HepG2 (cell line): Measurements from ENCODE around the gene EMID1. TPM values are rescaled to one million over a fixed set of nuclear protein-coding genes. Genes with fewer than 3 reads are reported as not detected.

Source experiments
- ARNT ChIP-seq: fragments of 450-650 bp; IDR thresholded peaks from 2 replicates; pipeline ENCODE4 v1.6.1; 2017
- JUND ChIP-seq: sonication (generic); formaldehyde crosslinking; IDR thresholded peaks from 2 replicates; pipeline ENCODE4 v1.8.0; 2022; ENCODE audit warnings: mild to moderate bottlenecking, missing genetic modification reagents
- KLF11 ChIP-seq: IDR thresholded peaks from 2 replicates; pipeline ENCODE4 v1.6.1; 2016; ENCODE audit warnings: missing compliant biosample characterization
- MLX ChIP-seq: IDR thresholded peaks from 2 replicates; pipeline ENCODE4 v1.6.1; 2016
- PBX2 ChIP-seq: IDR thresholded peaks from 2 replicates; pipeline ENCODE4 v1.6.1; 2016; ENCODE audit warnings: control low read depth
- POGZ ChIP-seq: sonication (generic); formaldehyde crosslinking; IDR thresholded peaks from 2 replicates; pipeline ENCODE4 v1.4.0; 2020; ENCODE audit warnings: mild to moderate bottlenecking, missing genetic modification reagents
- SMC3 ChIP-seq: IDR thresholded peaks from 2 replicates; pipeline ENCODE4 v1.6.1; 2011; ENCODE audit warnings: low read length, improper control_type of control experiment
- STAG1 ChIP-seq: sonication (generic); formaldehyde crosslinking; IDR thresholded peaks from 2 replicates; pipeline ENCODE4 v1.4.0; 2020; ENCODE audit warnings: missing genetic modification reagents
- TBX2 ChIP-seq: sonication (generic); formaldehyde crosslinking; IDR thresholded peaks from 2 replicates; pipeline ENCODE4 v1.5.0; 2020; ENCODE audit warnings: missing genetic modification reagents, mild to moderate bottlenecking, borderline replicate concordance
- TEAD2 ChIP-seq: sonication (generic); formaldehyde crosslinking; IDR thresholded peaks from 2 replicates; pipeline ENCODE4 v1.9.0; 2021; ENCODE audit warnings: missing genetic modification reagents
- XRCC5 ChIP-seq: fragments of 200-400 bp; formaldehyde crosslinking; optimal IDR thresholded peaks from 2 replicates; pipeline ENCODE3; 2017; ENCODE audit warnings: mild to moderate bottlenecking, low read length
- ZBTB25 ChIP-seq: IDR thresholded peaks from 2 replicates; pipeline ENCODE4 v1.6.1; 2018; ENCODE audit warnings: missing genetic modification reagents
- ZBTB4 ChIP-seq: sonication (generic); formaldehyde crosslinking; IDR thresholded peaks from 2 replicates; pipeline ENCODE4 v1.4.0; 2020; ENCODE audit warnings: missing genetic modification reagents, mild to moderate bottlenecking, borderline replicate concordance
- ZGPAT ChIP-seq: IDR thresholded peaks from 2 replicates; pipeline ENCODE4 v1.6.1; 2016; ENCODE audit warnings: mild to moderate bottlenecking
- ZNF484 ChIP-seq: sonication (generic); formaldehyde crosslinking; IDR thresholded peaks from 2 replicates; pipeline ENCODE4 v1.5.1; 2020; ENCODE audit warnings: mild to moderate bottlenecking, low read depth, missing genetic modification reagents, borderline replicate concordance
- ZNF567 ChIP-seq: sonication (generic); formaldehyde crosslinking; IDR thresholded peaks from 2 replicates; pipeline ENCODE4 v1.8.1; 2023; ENCODE audit warnings: mild to moderate bottlenecking, missing genetic modification reagents, borderline replicate concordance
- ZSCAN22 ChIP-seq: sonication (generic); formaldehyde crosslinking; IDR thresholded peaks from 2 replicates; pipeline ENCODE4 v1.4.0; 2020; ENCODE audit warnings: mild to moderate bottlenecking, missing genetic modification reagents
- polyA plus RNA-seq, 8 experiments: library from polyadenylated mRNA; depleted of rRNA in 3 of 8; stranded (reverse) in 7 of 8; unstranded in 1 of 8; fragments of >200 nt; fragmentation: Illumina TruSeq in 4 of 8; extraction: Trizol in 4 of 8; gene quantifications; 2 replicates each; pipeline versions ENCODE4 v1.2.1 to v1.2.3, GENCODE V29; 2011 to 2016; ENCODE audit warnings: low read depth in 4 of 8, missing spikeins in 1 of 8, mixed read lengths in 1 of 8; ENCODE audit not compliant: insufficient read depth in 1 of 8
- total RNA-seq, 5 experiments: library from RNA; depleted of rRNA; stranded (reverse); fragments of >200 nt; fragmentation: Illumina TruSeq; extraction: Trizol; gene quantifications; 2 replicates each; pipeline ENCODE4 v1.2.3, GENCODE V29; 2016; ENCODE audit warnings: low read depth in 1 of 5

The EMID1 gene
- total and polyA plus RNA-seq, 2 of the 13 experiments (the other 11 are each of a cell fraction or from before 2014, with no cell fraction given): 0.45 to 0.82 TPM

GRCh38 chr22:29202212-29203192 is 3.2 kb upstream of the EMID1 start (continued):
- TF ChIP-seq XRCC5: no peak
- peak; percentile 83 for TF ChIP-seq STAG1 (CRISPR knock-in tag)
- TF ChIP-seq ZNF567 (CRISPR knock-in tag): no peak
- no peak for TF ChIP-seq POGZ
- no peak for TF ChIP-seq ARNT
- 0 out of 2 replicates have a peak, but pooled peaks have one; percentile 1 for TF ChIP-seq PBX2 (CRISPR knock-in tag)
- peak; percentile 65; the same call in 1 of the 2 replicates for TF ChIP-seq TBX2 (CRISPR knock-in tag)
- TF ChIP-seq MLX: no peak
- TF ChIP-seq TEAD2 (CRISPR knock-in tag): no peak
- TF ChIP-seq ZSCAN22: no peak
- peak; percentile 64 for TF ChIP-seq SMC3
- no peak for TF ChIP-seq JUND
- no peak for TF ChIP-seq ZBTB25
- 0 out of 2 replicates have a peak, but pooled peaks have one; percentile 7 for TF ChIP-seq ZBTB4 (CRISPR knock-in tag)
- TF ChIP-seq ZGPAT: peak; percentile 49; the same call in 1 of the 2 replicates
- 0 out of 2 replicates have a peak, but pooled peaks have one; percentile 20 for TF ChIP-seq KLF11
- TF ChIP-seq ZNF484 (CRISPR knock-in tag): no peak
